HG03457 (cell line): ENCODE measurements around the gene BOLA1.
"Not testable (repeated sequence)": the region's sequence is repeated elsewhere in the genome, so short reads cannot be mapped to it uniquely, and the experiment has no call there.

Source experiments
- ATAC-seq: cut with Tn5 transposase; IDR thresholded peaks from one replicate; pipeline ENCODE4 v1.9.1; 2021; ENCODE audit warnings: moderate number of reproducible peaks; ENCODE audit not compliant: unreplicated experiment

BOLA1 gene

DNA sequence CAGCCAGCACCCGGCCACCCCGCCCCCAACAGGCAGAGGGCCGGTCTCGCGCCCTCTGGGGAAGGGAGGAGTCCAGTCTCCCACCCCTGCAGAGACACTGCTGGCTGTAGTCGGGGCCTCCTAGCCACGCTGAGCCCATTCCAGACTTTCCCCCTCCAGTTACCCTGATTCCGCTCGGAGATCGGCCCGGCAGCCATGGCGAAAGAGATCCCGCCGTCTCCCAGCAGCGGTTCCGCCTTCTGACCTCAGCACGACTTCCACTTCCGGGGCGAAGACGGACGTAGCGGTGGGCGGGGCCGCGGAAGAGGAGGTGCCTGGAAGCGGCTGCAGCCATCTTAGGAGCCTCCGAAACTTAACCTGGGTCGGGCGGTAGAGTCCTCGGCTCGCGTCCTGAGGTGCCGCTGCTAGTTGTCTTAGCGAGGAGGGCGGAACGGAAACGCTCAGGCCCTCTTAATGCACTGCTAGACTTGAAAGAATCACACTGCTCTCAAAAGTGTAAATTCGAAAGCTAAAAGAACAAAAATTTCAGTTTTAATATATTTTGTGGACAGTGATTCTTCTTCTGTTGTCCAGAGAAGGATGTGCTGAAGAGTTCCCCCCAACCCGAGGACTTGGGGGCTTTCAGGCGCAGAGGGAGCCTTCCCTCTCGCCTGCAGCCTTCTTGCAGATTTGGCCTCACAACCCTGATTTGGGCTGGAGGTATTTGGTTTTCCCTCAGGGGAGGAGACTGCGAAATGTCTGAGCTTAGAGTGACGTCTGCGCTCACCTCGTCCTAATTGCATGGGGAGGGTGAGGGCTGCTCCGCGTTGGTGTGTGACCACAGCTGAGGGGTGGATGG is 28.4 kb downstream of the BOLA1 start, which contains the start of gene SF3B4:
Gene SF3B4 (minus strand): TSS at position 241 of the 838 bp plus-strand sequence. CDS start 44 bp downstream, at position 197.
- ATAC-seq, result peak; percentile 53

DNA sequence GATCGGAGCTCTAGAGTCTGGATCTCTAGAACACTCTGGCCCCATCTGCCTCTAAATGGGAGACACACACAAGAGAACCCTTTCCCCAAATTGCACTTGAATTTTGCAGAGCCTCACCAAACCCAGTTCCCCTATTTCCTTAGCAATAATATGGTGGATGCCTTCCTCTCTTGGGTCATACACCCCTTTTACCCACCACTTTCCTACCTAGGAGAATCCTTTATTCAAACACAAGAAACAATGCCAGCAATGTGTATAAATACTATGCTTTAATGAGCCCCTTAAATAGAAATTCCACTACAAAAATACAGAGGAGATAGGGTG is 29.0 kb downstream of the BOLA1 start:
- no peak for ATAC-seq

GRCh38 chr1:149929856-149930255 is 30.5 kb downstream of the BOLA1 start:
- ATAC-seq, result no peak

DNA sequence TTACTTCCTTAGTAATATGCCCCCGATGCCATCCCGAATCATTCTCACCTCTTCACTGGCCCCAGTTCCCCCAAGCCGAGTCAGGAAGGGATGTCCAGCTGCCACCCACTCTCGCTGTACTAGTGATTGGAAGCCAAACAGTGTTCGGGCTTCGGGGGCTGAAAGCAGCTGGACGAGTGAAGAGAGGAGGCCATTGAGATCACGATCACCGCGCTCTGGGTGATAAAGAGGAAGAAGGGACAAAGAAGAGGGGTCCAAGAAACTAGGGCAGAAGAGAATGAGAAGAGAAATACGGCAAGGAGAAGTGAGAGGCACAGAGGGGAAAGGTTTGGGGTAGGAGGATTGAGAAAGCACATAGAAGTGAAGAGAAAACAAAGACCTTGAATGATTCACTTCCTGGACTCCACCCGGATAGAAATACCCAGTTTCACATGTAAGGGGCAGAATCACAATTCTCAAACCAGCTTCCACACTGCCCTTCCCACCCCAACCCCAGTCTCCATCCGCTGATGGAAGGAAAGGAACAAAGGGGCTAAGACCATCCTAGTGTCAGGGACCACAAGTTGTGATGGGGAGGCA is 31.9 kb downstream of the BOLA1 start:
- ATAC-seq, result no peak

DNA sequence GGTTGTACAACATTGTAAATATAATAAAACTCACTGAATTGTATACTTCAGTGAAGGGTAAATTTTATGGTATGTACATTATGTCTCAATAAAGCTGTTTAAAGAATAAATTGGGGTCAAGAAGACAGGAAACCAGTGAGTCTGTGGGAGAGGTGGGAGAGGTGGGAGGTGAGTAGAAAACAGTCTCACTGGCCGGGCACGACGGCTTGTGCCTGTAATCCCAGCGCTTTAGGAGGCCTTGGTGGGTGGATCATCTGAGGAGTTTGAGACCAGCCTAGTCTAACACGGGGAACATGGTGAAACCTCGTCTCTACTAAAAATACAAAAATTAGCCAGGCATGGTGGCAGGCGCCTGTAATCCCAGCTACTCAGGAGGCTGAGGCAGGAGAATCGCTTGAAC is 33.1 kb downstream of the BOLA1 start:
- no peak for ATAC-seq

DNA sequence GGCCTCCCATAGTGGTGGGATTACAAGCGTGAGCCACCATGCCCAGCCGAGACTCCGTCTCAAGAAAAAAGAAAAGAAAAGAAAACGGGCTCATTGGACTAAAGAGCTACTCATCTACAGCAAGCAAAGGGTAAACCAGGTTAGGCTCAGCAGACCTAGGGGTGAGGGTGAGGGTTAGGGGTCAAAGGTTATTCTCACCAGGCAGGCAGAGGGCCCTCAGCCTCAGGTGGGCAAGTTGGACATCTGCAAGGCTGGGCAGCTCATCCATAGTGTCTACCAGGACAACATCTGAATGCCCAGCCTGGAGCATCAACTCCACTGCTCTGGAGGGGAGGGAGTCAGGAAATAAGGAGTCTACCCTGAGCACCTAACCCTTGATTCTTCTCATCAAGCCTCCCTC is 33.8 kb downstream of the BOLA1 start:
- no peak for ATAC-seq

DNA sequence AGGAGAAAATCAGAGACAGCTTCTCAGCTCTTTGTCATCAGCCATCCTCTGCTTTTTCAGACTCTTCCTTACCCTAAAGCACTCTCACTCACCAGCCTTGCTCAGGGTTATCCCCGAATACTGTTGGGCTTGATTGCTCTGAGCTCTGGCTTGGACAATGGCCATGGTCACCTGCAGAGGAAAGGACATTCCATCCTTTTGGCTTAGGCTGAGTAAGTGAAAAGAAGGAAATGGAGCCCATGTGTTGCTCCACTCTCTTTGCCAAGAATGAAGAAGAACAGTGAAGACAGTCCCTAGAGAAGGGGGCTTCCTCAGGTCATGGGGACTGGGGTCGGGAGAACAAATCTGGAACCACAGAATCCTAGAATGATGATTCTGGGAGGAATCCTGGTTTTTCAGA is 35.0 kb downstream of the BOLA1 start:
- ATAC-seq, result no peak

GRCh38 chr1:149936170-149936991 is 37.0 kb downstream of the BOLA1 start, which contains the start of gene MTMR11:
Gene MTMR11, minus strand, starts transcription at chr1:149936879. Its CDS starts 232 bp downstream, at chr1:149936647.
- no peak for ATAC-seq

GRCh38 chr1:149936992-149937705 is 37.8 kb downstream of the BOLA1 start:
- ATAC-seq, result no peak

GRCh38 chr1:149937759-149938158 is 38.4 kb downstream of the BOLA1 start:
- ATAC-seq, result no peak

DNA sequence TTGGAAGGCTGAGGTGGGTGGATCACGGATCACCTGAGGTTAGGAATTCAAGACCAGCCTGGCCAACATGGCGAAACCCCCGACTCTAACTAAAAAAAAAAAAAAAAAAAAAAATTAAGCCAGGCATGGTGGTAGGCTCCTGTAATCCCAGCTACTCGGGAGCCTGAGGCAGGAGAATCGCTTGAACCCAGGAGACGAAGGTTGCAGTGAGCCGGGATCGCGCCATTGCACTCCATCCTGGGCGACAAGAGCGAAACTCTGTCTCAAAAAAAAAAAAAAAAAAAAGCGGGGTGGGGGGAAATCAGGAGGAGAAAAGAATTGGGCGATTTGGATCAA is 39.3 kb downstream of the BOLA1 start:
- ATAC-seq, result not testable (repeated sequence)

- ATAC-seq, result no peak
Measured at GRCh38 chr1:149940427-149940826, 41.1 kb downstream of the BOLA1 start.

DNA sequence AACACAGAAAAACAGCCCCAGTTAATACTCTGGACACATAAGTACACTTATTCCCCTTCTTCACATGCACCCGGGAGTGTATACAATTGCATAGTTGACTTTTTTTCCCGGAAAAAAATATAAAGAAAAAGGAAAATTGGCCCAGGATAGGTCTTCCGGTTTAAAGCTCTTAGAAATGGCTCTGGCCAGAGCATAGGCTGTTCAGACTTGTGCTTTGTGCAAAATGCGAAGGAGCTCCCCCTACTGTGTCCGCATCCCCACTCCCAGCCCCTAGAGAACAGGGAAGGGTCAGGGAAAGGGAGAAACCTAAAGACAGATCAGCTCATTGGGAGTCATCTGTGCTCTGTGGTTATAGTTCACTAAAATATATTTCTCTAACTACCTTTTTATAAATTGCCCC is 42.8 kb downstream of the BOLA1 start:
- no peak for ATAC-seq

GRCh38 chr1:149942885-149943284 is 43.5 kb downstream of the BOLA1 start:
- ATAC-seq, result no peak

DNA sequence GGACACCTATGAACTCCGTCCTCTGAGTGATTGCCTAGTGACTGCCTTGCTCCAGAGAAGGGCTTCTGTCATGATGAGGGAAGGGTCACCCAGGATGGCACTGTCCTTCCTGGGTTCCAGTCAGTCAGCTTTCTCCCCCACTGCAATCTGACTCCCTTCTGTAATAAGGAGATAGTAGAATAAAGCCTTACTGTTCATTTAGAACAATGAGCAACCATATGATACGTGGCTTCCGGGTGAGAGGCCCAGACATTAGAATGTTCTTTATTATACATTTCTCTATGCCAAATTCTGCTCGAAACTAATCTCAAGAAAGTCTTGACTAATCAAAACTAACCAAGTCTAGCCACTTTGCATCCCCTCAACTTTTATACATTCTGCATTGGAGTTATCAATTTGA is 45.8 kb downstream of the BOLA1 start:
- no peak for ATAC-seq

DNA sequence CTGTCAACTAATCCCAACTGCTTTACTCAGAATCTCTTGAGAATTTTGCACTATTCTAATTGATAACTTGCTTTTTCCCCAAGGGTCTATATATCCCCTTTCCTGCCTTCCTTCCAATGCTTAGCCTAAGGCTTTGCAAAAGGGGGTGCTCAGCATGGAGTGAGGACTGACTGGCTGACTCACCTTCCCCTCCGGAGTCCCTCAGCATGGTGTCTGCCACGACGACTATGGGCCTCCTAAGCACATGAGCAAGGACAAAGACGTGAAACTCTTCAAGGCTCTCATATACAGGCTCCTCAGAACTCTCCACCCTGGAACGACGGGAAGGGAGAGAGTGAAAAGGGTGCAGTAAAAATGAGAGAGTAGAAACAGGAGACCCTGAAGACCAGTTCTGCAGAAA is 50.5 kb downstream of the BOLA1 start:
- no peak for ATAC-seq
